Measurements from ENCODE around the gene RCAN1. TPM values are rescaled to one million over a fixed set of nuclear protein-coding genes. Genes with fewer than 3 reads are reported as not detected.

RCAN1 gene
- total RNA-seq, 1 donor from 2014 or later: 75.3 TPM

DNA sequence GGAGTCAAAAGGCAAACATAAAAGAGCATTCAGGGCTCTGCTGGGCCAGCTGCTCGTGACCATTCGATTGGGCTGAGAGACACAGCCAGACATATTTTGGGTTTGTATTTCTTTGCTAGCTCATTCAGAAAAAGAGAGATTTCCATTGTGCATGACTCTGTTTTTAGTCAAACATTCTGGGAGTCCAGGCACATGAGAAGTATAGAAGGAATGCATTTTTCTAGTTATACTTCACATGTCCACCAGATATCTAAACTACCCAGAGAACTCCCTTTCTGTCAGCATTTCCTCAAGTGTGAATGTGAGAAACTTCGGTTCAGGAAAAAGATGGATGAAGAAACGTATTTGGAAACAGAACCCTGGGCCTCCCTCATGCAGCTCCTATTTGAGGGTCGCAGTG is 96.6 kb downstream of the RCAN1 start:
- H3K27me3 ChIP-seq (ENCODE audit: low read depth): no peaks in the 10 kb centered on the region
- DNase-seq: no peak
- peak overlapping the region; percentile 54 for H3K27ac ChIP-seq (replicated peaks)
- H3K36me3 ChIP-seq: peaks cover 57% of the 10 kb centered on the region
- TF ChIP-seq, protein P1, sequence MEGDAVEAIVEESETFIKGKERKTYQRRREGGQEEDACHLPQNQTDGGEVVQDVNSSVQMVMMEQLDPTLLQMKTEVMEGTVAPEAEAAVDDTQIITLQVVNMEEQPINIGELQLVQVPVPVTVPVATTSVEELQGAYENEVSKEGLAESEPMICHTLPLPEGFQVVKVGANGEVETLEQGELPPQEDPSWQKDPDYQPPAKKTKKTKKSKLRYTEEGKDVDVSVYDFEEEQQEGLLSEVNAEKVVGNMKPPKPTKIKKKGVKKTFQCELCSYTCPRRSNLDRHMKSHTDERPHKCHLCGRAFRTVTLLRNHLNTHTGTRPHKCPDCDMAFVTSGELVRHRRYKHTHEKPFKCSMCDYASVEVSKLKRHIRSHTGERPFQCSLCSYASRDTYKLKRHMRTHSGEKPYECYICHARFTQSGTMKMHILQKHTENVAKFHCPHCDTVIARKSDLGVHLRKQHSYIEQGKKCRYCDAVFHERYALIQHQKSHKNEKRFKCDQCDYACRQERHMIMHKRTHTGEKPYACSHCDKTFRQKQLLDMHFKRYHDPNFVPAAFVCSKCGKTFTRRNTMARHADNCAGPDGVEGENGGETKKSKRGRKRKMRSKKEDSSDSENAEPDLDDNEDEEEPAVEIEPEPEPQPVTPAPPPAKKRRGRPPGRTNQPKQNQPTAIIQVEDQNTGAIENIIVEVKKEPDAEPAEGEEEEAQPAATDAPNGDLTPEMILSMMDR (IDR thresholded peaks at IDR 0.05; ENCODE audit: borderline replicate concordance): no peak
- H3K4me3 ChIP-seq: no peak overlapping the region
- intact Hi-C loops (cut with micrococcal nuclease): no loop called here
- H3K9me3 ChIP-seq (replicated peaks): no peaks in the 10 kb centered on the region
- H3K4me1 ChIP-seq: peaks cover 46% of the 10 kb centered on the region

DNA sequence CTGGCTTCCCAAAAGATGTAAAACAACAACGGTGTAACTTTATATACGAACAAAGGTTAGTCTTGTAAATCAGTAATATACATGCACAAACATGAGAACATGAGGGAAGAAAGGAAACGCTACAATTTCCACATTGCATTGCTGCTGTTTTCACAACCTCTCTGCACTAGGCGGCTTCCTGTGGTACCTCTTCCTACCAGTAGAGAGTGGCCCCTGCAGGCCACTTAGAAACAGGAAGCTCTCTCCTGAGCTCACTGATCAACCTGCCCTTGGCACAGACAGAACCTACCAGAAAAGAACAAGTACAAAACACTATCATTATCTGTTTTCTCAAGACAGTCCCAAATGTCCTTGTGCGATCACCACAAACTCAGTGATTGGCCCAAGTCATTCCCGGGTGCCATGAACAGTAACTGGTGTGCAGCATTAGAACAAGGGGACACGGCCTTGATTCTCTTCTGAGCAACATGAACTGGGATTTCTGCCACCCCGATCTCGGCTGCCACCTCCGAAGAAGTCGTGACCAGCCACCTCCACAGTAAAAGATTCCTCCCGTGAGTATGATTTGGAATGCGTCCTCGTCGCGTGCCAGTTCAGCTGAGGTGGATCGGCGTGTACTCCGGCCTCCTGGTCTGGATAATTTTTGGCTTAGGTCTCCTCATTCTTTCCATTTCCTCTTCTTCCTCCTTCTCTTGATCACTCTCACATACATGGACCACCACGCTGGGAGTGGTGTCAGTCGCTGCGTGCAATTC is 97.2 kb downstream of the RCAN1 start:
- no peaks in the 10 kb centered on the region for H3K27me3 ChIP-seq (ENCODE audit: low read depth)
- no peak for DNase-seq
- peaks cover 40% of the 10 kb centered on the region for H3K4me1 ChIP-seq
- H3K4me3 ChIP-seq: no peak overlapping the region
- TF ChIP-seq, protein P1 (IDR thresholded peaks at IDR 0.05; ENCODE audit: borderline replicate concordance): peak; percentile 39
- no peaks in the 10 kb centered on the region for H3K9me3 ChIP-seq (replicated peaks)
- H3K36me3 ChIP-seq: peaks cover 52% of the 10 kb centered on the region
- H3K27ac ChIP-seq (replicated peaks): peak overlapping the region; percentile 54
- intact Hi-C loops (cut with micrococcal nuclease): no loop called here

DNA sequence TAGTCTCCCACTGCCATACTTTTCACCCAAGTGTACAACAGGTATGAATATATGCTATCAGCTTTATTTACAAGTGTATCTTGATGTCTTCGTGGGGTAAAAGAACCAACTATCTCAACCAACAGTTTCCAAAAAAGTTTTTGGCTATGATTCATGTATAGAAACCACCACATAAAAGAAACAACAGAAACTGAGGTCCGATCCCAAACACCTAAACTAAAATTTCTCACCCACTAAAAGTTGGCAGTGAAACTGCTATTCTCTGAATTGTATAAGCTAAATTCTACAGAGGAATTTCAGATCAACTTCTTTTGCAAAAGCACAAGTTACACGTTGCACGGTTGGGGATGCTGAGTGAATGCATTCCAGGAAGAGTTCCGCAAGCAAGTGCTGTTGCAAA is 97.9 kb downstream of the RCAN1 start:
- no peak overlapping the region for H3K4me3 ChIP-seq
- TF ChIP-seq, protein P1 (IDR thresholded peaks at IDR 0.05; ENCODE audit: borderline replicate concordance): no peak

DNA sequence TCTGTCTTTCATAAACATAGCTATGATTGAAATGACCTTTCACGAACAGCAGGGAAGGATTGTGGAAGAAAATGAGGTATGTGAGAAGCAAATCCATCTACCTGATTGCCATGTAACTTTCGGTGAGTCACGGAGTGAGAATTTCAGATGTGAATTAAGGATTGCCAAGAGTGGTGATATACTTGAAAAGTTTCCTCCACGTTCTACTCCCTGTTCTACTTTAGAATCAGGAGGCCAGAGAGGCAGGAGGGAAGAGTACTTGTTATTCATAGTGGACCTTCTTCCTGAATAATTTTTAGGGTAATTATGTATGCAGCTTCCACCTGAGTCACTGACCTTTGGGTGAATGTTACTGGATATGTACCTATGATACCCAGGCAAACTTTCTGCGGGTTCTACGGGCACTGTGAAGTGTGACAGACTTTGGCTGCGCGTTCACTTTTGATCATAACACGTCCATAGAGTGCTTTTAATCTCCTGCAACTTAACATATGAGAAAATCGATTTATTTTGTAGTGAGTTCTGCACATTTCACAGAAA is 100.3 kb downstream of the RCAN1 start:
- H3K27me3 ChIP-seq (ENCODE audit: low read depth): no peaks in the 10 kb centered on the region
- no peak overlapping the region for H3K4me3 ChIP-seq
- TF ChIP-seq, protein P1 (IDR thresholded peaks at IDR 0.05; ENCODE audit: borderline replicate concordance): no peak
- peaks cover 38% of the 10 kb centered on the region for H3K4me1 ChIP-seq
- no peak overlapping the region for H3K27ac ChIP-seq (replicated peaks)
- peaks cover 32% of the 10 kb centered on the region for H3K36me3 ChIP-seq
- no peak for DNase-seq
- intact Hi-C loops (cut with micrococcal nuclease): no loop called here
- no peaks in the 10 kb centered on the region for H3K9me3 ChIP-seq (replicated peaks)

More for the DNA sequence above, 97.9 kb downstream of the RCAN1 start:
- no peak for DNase-seq
- Histone ChIP-seq H3K27me3 (ENCODE audit: low read depth) (no peaks in the 10 kb centered on the region), H3K27ac (replicated peaks) (peak overlapping the region; percentile 54), H3K9me3 (replicated peaks) (no peaks in the 10 kb centered on the region), H3K36me3 (peaks cover 51% of the 10 kb centered on the region), H3K4me1 (peaks cover 34% of the 10 kb centered on the region)
- intact Hi-C loops (cut with micrococcal nuclease): no loop called here

DNA sequence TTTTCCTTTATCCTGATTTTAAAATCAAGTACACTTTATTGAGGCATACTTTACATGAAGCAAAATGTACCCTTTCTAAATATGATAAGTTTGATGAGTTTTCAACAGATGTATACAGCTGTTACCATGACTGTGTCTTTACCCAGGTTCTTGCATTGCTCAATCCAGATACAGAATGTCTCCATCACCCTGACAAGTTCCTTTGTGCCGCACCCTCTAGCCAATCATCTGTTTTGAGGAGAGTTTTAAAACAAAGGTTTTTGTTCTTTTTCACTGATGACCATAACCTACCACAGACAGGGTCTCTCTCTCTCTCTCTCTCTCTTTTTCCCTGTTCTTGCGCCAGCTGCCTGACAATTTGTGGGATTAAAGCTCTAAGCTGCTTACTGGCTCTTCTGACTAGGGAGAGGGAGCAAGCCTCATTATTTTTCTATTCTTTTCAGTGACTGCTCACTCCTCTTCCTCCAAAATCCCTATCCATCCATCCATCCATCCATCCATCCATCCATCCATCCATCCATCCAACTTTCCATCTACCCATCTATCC is 101.7 kb downstream of the RCAN1 start:
- peaks cover 30% of the 10 kb centered on the region for H3K4me1 ChIP-seq
- no peak for DNase-seq
- no peaks in the 10 kb centered on the region for H3K27me3 ChIP-seq (ENCODE audit: low read depth)
- intact Hi-C loops (cut with micrococcal nuclease): no loop called here
- no peaks in the 10 kb centered on the region for H3K9me3 ChIP-seq (replicated peaks)
- H3K36me3 ChIP-seq: peaks cover 27% of the 10 kb centered on the region
- H3K27ac ChIP-seq (replicated peaks): peak overlapping the region; percentile 15
- TF ChIP-seq, protein P1 (IDR thresholded peaks at IDR 0.05; ENCODE audit: borderline replicate concordance): no peak
- H3K4me3 ChIP-seq: no peak overlapping the region

Measured in left ventricle myocardium inferior (tissue), 1 donor.